ENCODE measurements around the gene PMP22.

GRCh38 chr17:15256689-15257088 lies 8.4 kb downstream of the PMP22 start:
- no peak for TF ChIP-seq EZH2 (IDR thresholded peaks at IDR 0.05; ENCODE audit: low read length)
- TF ChIP-seq CTCF (optimal IDR thresholded peaks at IDR 0.05 in 1 of 3, IDR thresholded peaks at IDR 0.05 in 1 of 3, conservative IDR thresholded peaks at IDR 0.05 in 1 of 3; ENCODE audit: extremely low read depth in 1 of 3, insufficient read depth in 2 of 3, low read length in 3 of 3): no peak
